Hepatocyte (in vitro differentiated cells): ENCODE results near the gene SEMA3A. TPM values are rescaled to one million over a fixed set of nuclear protein-coding genes. Genes with fewer than 3 reads are reported as not detected.

Source experiments
- DNase-seq: peaks from one replicate; pipeline ENCODE4 v3.0.0-alpha.2; 2016; ENCODE audit warnings: low spot score
- H2AFZ ChIP-seq: fragments of 200-600 bp; sonication (generic); 2 replicates; pipeline ENCODE4 v1.6.0; 2016; ENCODE audit warnings: antibody characterized with exemption, mild to moderate bottlenecking
- H3K27ac ChIP-seq: fragments of 200-600 bp; sonication (generic); 2 replicates; pipeline ENCODE4 v1.5.1; 2016; ENCODE audit warnings: mild to moderate bottlenecking
- H3K27me3 ChIP-seq: fragments of 200-600 bp; sonication (generic); 2 replicates; pipeline ENCODE4 v1.6.1; 2016
- H3K36me3 ChIP-seq: fragments of 200-600 bp; sonication (generic); replicated peaks from 2 replicates; pipeline ENCODE4 v1.5.1; 2016; ENCODE audit warnings: low read depth; ENCODE audit not compliant: insufficient read depth
- H3K4me1 ChIP-seq: fragments of 200-600 bp; sonication (generic); 2 replicates; pipeline ENCODE4 v1.5.1; 2016; ENCODE audit warnings: mild to moderate bottlenecking, moderate library complexity; ENCODE audit not compliant: insufficient read depth
- H3K4me2 ChIP-seq: fragments of 200-600 bp; sonication (generic); 2 replicates; pipeline ENCODE4 v1.6.0; 2016
- H3K4me3 ChIP-seq: fragments of 200-600 bp; sonication (generic); 2 replicates; pipeline ENCODE4 v1.5.1; 2016; ENCODE audit warnings: mild to moderate bottlenecking
- H3K79me2 ChIP-seq: fragments of 200-600 bp; sonication (generic); 2 replicates; pipeline ENCODE4 v1.6.0; 2017; ENCODE audit warnings: mild to moderate bottlenecking
- H3K9me2 ChIP-seq: fragments of 200-600 bp; sonication (generic); replicated peaks from 2 replicates; pipeline ENCODE4 v1.6.0; 2017; ENCODE audit warnings: mild to moderate bottlenecking; ENCODE audit not compliant: insufficient read depth
- H3K9me3 ChIP-seq: fragments of 200-600 bp; sonication (generic); 2 replicates; pipeline ENCODE4 v1.5.1; 2016; ENCODE audit warnings: low read depth, mild to moderate bottlenecking
- H4K20me1 ChIP-seq: fragments of 200-600 bp; sonication (generic); 2 replicates; pipeline ENCODE4 v1.6.0; 2016; ENCODE audit warnings: mild to moderate bottlenecking; ENCODE audit not compliant: insufficient read depth, poor library complexity, severe bottlenecking
- EZH2 ChIP-seq: fragments of 200-600 bp; sonication (generic); IDR thresholded peaks from 2 replicates; pipeline ENCODE4 v1.6.1; 2016; ENCODE audit warnings: antibody characterized with exemption, mild to moderate bottlenecking, borderline replicate concordance
- EZH2phosphoT487 ChIP-seq: fragments of 200-600 bp; sonication (generic); IDR thresholded peaks from one replicate; pipeline ENCODE4 v1.6.1; 2018; ENCODE audit warnings: antibody characterized with exemption, mild to moderate bottlenecking, low read depth, moderate library complexity; ENCODE audit not compliant: unreplicated experiment, severe bottlenecking
- WGBS: methylation state at CpG from one replicate; pipeline ENCODE4 v1.1.6; 2016; ENCODE audit warnings: low lambda C conversion rate; ENCODE audit errors: missing lambda C conversion rate; 5-methylcytosine and 5-hydroxymethylcytosine counted together
- polyA plus RNA-seq: library from polyadenylated mRNA; unstranded; fragments of >200 nt; fragmentation: Nextera tagmentation; extraction: Ambion mirVana; gene quantifications from 2 replicates; pipeline ENCODE4 v1.2.1, GENCODE V29; 2016
- total RNA-seq: library from RNA; depleted of rRNA; stranded (reverse); fragments of >200 nt; gene quantifications from 2 replicates; pipeline ENCODE4 v1.2.3, GENCODE V29; 2014
- TF ChIP-seq, protein P1 (sequence below): fragments of 200-600 bp; sonication (generic); IDR thresholded peaks from 2 replicates; pipeline ENCODE4 v1.5.1; 2016; ENCODE audit warnings: antibody characterized with exemption, mild to moderate bottlenecking; ENCODE audit not compliant: poor library complexity

Gene SEMA3A
- total and polyA plus RNA-seq, 2 experiments from 2014 or later, result 19.3 to 64.6 TPM

GRCh38 chr7:84049071-84049836 lies 145.3 kb downstream of the SEMA3A start:
- no peaks in the 10 kb centered on the region for H3K27me3 ChIP-seq
- no peak overlapping the region for H2AFZ ChIP-seq
- H4K20me1 ChIP-seq, result no peaks in the 10 kb centered on the region
- no peaks in the 10 kb centered on the region for H3K36me3 ChIP-seq
- H3K4me2 ChIP-seq, result no peak overlapping the region
- TF ChIP-seq EZH2, result no peak
- no peak for TF ChIP-seq EZH2phosphoT487
- TF ChIP-seq, protein P1, sequence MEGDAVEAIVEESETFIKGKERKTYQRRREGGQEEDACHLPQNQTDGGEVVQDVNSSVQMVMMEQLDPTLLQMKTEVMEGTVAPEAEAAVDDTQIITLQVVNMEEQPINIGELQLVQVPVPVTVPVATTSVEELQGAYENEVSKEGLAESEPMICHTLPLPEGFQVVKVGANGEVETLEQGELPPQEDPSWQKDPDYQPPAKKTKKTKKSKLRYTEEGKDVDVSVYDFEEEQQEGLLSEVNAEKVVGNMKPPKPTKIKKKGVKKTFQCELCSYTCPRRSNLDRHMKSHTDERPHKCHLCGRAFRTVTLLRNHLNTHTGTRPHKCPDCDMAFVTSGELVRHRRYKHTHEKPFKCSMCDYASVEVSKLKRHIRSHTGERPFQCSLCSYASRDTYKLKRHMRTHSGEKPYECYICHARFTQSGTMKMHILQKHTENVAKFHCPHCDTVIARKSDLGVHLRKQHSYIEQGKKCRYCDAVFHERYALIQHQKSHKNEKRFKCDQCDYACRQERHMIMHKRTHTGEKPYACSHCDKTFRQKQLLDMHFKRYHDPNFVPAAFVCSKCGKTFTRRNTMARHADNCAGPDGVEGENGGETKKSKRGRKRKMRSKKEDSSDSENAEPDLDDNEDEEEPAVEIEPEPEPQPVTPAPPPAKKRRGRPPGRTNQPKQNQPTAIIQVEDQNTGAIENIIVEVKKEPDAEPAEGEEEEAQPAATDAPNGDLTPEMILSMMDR, result no peak
- H3K4me1 ChIP-seq, result no peaks in the 10 kb centered on the region
- H3K27ac ChIP-seq, result no peak overlapping the region
- no peak for DNase-seq
- H3K9me2 ChIP-seq, result no peaks in the 10 kb centered on the region
- no peaks in the 10 kb centered on the region for H3K9me3 ChIP-seq
- H3K4me3 ChIP-seq, result no peak overlapping the region
- no peaks in the 10 kb centered on the region for H3K79me2 ChIP-seq

DNA sequence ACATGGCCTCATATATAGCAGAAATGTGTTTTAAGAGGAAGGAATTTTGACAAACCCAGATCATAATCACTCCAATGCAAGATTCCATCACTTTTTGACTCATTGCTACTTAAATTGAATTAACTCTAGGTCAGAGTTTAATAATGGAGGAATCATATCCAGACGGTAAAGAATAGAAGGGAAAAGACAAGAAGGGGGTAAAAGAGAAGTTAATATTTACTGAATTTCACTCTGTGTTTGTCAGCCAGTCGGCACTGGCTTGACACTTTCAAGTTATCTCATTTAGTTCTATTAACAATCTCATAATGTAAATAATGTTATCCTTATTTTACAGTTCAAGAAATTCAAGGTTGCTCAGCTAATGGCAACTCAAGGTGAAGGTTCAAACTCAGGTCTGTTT lies 147.5 kb downstream of the SEMA3A start:
- Histone ChIP-seq H4K20me1 (no peaks in the 10 kb centered on the region), H3K9me3 (no peaks in the 10 kb centered on the region), H3K4me2 (no peak overlapping the region), H3K36me3 (no peaks in the 10 kb centered on the region), H2AFZ (no peak overlapping the region), H3K4me1 (peaks cover 7% of the 10 kb centered on the region), H3K27ac (no peak overlapping the region), H3K27me3 (no peaks in the 10 kb centered on the region), H3K9me2 (no peaks in the 10 kb centered on the region), H3K4me3 (no peak overlapping the region), H3K79me2 (no peaks in the 10 kb centered on the region)
- TF ChIP-seq, protein P1, result no peak
- DNase-seq, result no peak
- WGBS, result 45% methylated on average over 2 of the region's 2 CpGs

GRCh38 chr7:84044834-84045233 lies 149.8 kb downstream of the SEMA3A start:
- Histone ChIP-seq H3K4me3 (no peak overlapping the region), H3K4me2 (no peak overlapping the region), H2AFZ (no peak overlapping the region), H3K27ac (no peak overlapping the region), H3K4me1 (peaks cover 7% of the 10 kb centered on the region), H3K9me3 (no peaks in the 10 kb centered on the region), H3K27me3 (no peaks in the 10 kb centered on the region), H3K79me2 (no peaks in the 10 kb centered on the region), H3K36me3 (no peaks in the 10 kb centered on the region), H3K9me2 (no peaks in the 10 kb centered on the region), H4K20me1 (no peaks in the 10 kb centered on the region)
- 84% methylated on average over 2 of the region's 2 CpGs for WGBS
- no peak for DNase-seq
- TF ChIP-seq EZH2, result no peak
- TF ChIP-seq EZH2phosphoT487, result no peak
- TF ChIP-seq, protein P1, result no peak
